Nucleus accumbens (tissue), 56 donors: ENCODE data around the gene HOXA4.

Experiments
- DNase-seq, 56 donors: peaks; one replicate each; lab custom pipeline; 2025; lab: John Stamatoyannopoulos, UW

The HOXA4 gene

DNA sequence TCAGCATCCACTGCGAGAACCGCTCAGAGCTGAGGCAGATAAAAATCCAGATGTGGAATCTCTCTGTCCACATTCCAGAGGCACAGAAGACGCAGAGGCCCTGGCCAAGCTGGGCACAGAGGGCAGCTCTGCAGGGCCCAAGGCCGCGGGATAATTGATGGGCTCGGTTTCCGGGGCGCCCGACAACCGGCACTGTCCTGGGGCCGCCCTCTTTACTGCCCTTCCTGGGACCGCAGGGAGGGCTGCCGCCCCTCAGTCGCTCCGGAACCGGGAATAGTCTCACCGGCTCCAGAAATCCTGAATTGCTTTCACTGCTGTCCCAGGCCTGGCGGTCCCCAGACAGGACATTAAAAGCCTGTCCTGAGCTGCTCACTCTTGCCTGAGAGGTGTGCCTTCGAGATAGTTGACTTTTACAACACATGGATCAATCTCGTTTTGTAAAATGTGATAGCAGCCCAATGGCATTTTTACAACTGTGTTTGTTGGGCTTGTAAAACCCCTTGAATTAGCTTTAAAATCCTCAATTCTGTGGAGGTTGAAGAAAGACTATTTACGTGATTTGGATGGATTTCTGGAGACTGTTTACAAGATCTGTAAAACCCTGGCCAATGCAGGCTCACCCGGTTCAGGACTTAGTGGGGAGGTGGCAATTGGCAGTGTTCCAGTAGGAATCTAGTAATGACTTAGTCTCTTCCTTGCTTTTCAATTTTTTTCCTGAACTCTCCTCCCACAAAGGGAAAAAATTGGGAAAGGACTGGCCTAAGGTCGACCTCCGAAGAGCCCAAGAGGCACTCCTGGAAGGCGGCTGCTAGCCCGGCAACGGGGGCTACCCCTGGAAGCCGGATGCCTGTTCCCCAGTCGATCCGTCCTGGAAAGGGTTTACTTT, 18.4 kb upstream of the HOXA4 start:
- no peak for DNase-seq

GRCh38 chr7:27148031-27148755, 17.6 kb upstream of the HOXA4 start:
- DNase-seq, result no peak

GRCh38 chr7:27147199-27148030, 16.9 kb upstream of the HOXA4 start, which contains the start of gene HOXA6:
TSS of gene HOXA6 (minus strand) at chr7:27147774. CDS start at chr7:27147749, 25 bp downstream.
- DNase-seq, result no peak

DNA sequence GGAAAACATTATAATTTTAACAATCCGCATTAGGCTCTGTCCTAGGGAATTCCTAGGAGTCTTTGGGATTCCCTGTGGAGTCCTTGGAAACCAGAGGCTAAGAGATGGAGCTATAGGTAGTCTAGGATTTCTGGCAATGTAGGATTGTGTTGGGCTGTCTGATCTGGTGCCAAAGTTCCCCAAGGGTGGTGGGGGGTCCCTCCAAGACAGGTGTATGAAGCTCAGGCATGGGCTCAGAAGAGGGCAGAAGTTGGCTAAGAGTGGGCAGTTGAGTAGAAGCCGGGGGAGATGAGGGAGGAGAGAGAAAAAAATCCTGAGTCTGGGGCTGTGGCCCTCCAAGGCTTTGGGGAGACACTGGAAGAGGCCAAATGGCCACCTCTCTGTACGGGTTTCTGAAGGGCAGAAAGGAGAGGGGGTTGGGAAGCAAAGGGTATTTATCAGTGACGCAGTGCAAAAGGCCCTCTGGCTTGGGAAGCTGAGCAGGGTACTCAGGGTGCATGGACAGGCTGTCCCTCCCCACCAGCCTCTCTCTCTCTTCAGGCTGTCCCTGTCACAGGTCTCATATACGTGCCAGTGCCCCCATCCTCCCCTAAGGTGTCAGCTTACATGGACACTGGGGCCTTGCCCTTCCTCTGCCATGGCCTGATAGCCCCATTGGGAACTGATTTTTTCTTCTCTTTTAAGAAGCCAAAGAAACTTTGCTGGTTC, 16.1 kb upstream of the HOXA4 start:
- no peak for DNase-seq

GRCh38 chr7:27145914-27146412, 15.4 kb upstream of the HOXA4 start:
- no peak for DNase-seq

GRCh38 chr7:27145165-27145913, 14.8 kb upstream of the HOXA4 start:
- DNase-seq, result no peak

- DNase-seq, result no peak
These were observed 14.2 kb upstream of the HOXA4 start for GRCh38 chr7:27144781-27145164.

DNA sequence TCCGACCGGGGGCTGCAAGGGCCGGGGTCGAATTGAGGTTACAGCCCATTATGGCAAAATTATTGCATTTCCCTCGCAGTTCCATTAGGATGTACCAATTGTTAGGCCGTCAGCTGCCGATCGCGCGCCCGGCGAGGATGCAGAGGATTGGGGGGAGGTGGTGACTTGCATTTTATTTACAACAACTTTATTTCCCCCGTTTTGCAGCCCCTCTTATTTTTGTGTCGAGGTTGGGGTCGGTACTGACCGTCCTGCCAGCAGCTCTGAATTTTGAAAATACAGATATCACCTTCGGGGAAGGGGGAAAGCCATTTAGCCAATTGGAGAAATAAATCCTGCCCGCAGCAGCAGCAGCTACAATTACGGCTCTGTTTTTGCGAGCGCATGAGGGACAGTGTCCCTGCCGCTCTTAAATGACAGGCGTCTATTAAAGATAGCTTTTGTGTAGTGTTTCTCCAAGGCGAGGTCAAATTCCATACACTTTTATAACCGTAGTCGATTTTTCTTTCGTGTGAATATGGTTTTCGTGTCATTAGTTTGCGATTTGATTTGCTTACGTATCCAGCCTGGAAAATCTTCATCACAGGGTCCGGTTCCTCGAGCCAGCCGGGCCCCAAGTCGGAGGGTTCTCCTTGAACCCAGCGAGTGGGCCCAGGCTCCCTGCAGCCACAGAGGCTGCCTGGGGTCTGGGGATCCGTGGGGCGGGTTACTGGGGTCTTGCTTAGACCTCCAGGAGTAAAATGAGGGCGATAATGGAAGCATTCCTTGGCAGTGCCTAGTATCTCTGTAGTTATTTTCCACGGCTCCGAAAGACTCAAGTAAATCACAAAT, 13.6 kb upstream of the HOXA4 start:
- no peak for DNase-seq

DNA sequence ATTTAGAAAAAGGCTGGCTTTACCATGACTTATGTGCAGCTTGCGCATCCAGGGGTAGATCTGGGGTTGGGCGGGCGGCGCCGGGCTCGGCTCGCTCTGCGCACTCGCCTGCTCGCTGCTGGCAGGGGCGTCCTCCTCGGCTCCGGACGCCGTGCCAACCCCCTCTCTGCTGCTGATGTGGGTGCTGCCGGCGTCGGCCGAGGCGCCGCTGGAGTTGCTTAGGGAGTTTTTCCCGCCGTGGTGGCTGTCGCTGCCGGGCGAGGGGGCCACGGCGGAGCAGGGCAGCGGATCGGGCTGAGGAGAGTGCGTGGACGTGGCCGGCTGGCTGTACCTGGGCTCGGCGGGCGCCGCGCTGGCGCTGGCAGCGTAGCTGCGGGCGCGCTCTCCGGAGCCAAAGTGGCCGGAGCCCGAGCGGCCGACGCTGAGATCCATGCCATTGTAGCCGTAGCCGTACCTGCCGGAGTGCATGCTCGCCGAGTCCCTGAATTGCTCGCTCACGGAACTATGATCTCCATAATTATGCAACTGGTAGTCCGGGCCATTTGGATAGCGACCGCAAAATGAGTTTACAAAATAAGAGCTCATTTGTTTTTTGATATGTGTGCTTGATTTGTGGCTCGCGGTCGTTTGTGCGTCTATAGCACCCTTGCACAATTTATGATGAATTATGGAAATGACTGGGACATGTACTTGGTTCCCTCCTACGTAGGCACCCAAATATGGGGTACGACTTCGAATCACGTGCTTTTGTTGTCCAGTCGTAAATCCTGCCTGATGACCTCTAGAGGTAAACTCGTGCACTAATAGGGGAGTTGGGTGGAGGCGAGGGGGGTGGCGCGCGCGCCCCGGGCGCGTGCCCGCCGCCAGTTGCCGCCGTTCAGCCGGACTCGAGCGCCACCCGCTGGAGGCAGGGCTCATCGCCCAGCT, 12.7 kb upstream of the HOXA4 start, which contains the start of gene HOXA5:
HOXA5 (minus strand) TSS at position 659 of the 927 bp plus-strand sequence; CDS start at position 585, 74 bp downstream.
- no peak for DNase-seq

DNA sequence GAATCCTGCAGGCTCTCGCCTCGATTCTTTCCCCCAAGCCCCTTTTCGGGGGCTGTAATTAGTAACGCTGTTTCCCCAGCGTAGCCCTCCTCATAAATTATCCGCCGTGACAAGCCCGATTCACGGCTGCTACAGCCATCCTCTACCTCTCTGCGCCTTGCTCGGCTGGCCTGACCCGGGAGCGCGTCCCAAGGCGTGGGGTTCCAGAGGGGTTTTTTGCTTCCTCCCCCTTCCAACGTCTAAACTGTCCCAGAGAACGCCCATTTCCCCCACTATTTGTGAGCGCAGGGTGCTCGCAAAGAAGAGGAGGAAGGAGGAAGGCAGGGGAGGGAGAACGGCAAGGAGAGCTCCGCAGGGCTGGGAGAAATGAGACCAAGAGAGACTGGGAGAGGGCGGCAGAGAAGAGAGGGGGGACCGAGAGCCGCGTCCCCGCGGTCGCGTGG, 12.0 kb upstream of the HOXA4 start:
- DNase-seq, result no peak

DNA sequence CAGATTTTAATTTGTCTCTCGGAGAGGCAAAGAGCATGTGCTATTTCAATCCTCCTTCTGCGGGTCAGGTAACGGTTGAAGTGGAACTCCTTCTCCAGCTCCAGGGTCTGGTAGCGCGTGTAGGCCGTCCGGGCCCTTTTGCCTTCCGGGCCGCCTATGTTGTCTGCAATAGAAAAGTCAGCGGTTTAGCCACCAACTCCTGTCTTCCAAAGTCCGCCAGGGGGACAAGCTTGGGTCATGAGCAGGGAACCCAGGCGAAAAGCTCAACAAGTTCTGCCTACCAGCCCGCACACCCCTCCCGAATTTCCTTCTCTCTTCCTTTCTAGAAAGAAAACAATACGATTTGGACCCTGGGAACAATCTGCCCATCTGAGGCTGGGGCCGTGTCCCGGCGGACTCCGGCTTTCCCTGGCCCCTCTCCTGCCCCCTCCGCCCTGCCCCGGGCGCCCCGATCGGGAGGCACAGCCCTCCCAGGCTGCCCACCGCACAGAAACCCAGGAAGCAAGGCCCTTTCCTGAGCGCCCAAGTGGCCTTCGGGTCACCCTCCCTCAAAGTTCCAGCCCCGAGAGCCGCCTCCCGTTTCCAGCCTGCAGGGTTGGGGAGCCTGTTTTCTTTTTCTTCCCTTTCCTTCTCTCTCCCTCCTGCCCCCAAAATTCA, 11.5 kb upstream of the HOXA4 start:
- DNase-seq, result no peak

DNA sequence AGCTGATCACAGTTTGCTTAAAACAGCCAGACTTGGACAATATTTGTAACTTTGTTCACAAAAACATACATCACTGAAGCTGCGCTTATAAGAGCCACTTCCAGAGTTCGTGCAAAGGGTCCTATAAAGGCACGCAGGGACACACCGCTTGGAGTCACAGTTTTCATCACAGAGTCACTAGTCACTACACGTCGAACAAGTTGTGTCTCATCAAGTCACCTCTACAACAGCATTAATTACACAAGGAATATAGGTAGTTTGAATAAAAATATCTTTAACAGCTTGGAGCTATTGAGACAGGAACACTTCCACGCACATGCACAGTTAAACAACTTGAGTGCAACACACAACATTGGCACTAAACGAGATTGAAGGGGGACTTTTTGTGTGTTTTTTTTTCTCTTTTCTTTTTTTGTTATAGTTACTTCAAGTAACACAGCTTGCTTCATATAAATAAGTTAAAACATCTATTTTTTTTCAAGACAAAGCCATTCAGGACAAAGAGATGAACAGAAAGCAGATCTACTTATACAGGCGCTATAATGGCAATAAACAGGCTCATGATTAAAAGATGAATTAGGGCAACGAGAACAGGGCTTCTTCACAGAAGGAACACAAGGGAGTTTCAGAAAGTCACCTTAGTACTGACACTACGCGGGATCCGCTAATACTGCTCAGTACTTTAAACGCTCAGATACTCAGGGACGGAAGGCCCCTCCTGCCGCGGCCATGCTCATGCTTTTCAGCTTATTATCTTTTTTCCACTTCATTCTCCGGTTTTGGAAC, 10.8 kb upstream of the HOXA4 start:
- DNase-seq, result no peak

DNA sequence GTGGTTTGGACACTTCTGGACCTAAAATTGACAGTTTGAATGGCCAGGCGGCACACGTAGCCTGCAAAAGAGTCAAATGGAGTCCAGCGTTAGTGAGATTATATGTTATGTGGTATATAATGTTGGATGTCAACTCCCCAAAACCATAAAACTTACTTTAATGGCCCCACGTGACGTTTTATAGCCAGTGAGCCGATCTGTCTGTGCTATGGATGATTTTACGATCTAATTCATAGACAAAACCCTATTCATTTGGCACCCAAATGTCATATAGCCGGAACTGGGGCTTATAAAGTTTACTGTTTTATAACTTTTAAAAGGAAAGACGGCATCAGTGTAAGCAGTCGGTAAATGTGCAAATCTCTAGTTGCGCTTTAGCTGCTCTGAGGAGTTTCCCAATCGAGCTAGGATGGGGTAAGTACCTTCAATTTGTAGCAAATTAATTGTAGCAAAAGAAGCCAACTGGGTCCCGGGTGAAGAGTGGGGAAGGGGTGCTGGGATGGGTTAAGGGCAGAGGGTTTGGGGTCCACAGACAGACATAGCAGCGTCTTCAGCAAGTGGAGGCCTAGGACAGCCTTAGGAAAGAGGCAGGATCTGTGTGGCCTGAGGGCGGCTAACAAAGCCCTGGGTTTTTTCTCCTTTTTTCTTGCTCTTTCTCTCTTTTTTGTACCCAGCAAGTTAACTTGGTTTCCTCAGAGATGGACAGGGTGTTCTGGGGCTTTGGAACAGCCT, 9.7 kb upstream of the HOXA4 start:
- DNase-seq, result no peak

GRCh38 chr7:27139334-27140125, 9.0 kb upstream of the HOXA4 start:
- no peak for DNase-seq
